ENCODE results near the gene COX5A.
"Not testable (repeated sequence)": the region's sequence is repeated elsewhere in the genome, so short reads cannot be mapped to it uniquely, and the experiment has no call there.

Gene COX5A

GRCh38 chr15:74956648-74957475 lies 19.0 kb upstream of the COX5A start, which contains the start of gene RPP25:
Gene RPP25 (minus strand): TSS chr15:74956772. CDS start chr15:74956583, 189 bp downstream.
- in situ Hi-C loops (cut with HindIII; ENCODE audit: low sequenced_read_pairs), result loop anchor here (25.0 kb wide), 1 partner anchor 320 kb away; no protein-coding TSS in a partner anchor

GRCh38 chr15:74955796-74956647 lies 18.1 kb upstream of the COX5A start:
- in situ Hi-C loops (cut with HindIII; ENCODE audit: low sequenced_read_pairs), result loop anchor here (25.0 kb wide), 1 partner anchor 319 kb away; no protein-coding TSS in a partner anchor

GRCh38 chr15:74955017-74955416 lies 17.1 kb upstream of the COX5A start:
- in situ Hi-C loops (cut with HindIII; ENCODE audit: low sequenced_read_pairs), result loop anchor here (25.0 kb wide), 1 partner anchor 318 kb away; no protein-coding TSS in a partner anchor

- in situ Hi-C loops (cut with HindIII; ENCODE audit: low sequenced_read_pairs), result loop anchor here (5.0 to 25.0 kb wide), 3 partner anchors 47 to 317 kb away; partner anchors contain the start of gene FAM219B
Observed at GRCh38 chr15:74954515-74954914, 16.6 kb upstream of the COX5A start.

GRCh38 chr15:74951006-74951405 lies 13.1 kb upstream of the COX5A start:
- in situ Hi-C loops (cut with HindIII; ENCODE audit: low sequenced_read_pairs), result loop anchor here (5.0 to 25.0 kb wide), 3 partner anchors 44 to 314 kb away; partner anchors contain the start of gene FAM219B

- in situ Hi-C loops (cut with HindIII; ENCODE audit: low sequenced_read_pairs), result loop anchor here (5.0 to 25.0 kb wide), 3 partner anchors 43 to 313 kb away; partner anchors contain the start of gene FAM219B
Observed at GRCh38 chr15:74950078-74950908, 12.4 kb upstream of the COX5A start.

- in situ Hi-C loops (cut with HindIII; ENCODE audit: low sequenced_read_pairs), result no loop called here
Observed at GRCh38 chr15:74937272-74937589, 642 bp downstream of the COX5A start.

GRCh38 chr15:74935193-74935592 lies 2.7 kb downstream of the COX5A start:
- in situ Hi-C loops (cut with HindIII; ENCODE audit: low sequenced_read_pairs), result not testable (repeated sequence)

GRCh38 chr15:74933573-74933972 lies 4.3 kb downstream of the COX5A start:
- in situ Hi-C loops (cut with HindIII; ENCODE audit: low sequenced_read_pairs), result no loop called here

GRCh38 chr15:74928771-74929198 lies 9.1 kb downstream of the COX5A start:
- in situ Hi-C loops (cut with HindIII; ENCODE audit: low sequenced_read_pairs), result no loop called here

- in situ Hi-C loops (cut with HindIII; ENCODE audit: low sequenced_read_pairs), result no loop called here
Observed at GRCh38 chr15:74924525-74924924, 13.3 kb downstream of the COX5A start.

GRCh38 chr15:74920456-74920855 lies 17.4 kb downstream of the COX5A start:
- in situ Hi-C loops (cut with HindIII; ENCODE audit: low sequenced_read_pairs), result no loop called here

GRCh38 chr15:74917676-74918075 lies 20.2 kb downstream of the COX5A start:
- in situ Hi-C loops (cut with HindIII; ENCODE audit: low sequenced_read_pairs), result no loop called here

- in situ Hi-C loops (cut with HindIII; ENCODE audit: low sequenced_read_pairs), result not testable (repeated sequence)
Observed at GRCh38 chr15:74913799-74914198, 24.1 kb downstream of the COX5A start.

GRCh38 chr15:74913041-74913440 lies 24.8 kb downstream of the COX5A start:
- in situ Hi-C loops (cut with HindIII; ENCODE audit: low sequenced_read_pairs), result no loop called here

GRCh38 chr15:74908635-74909034 lies 29.2 kb downstream of the COX5A start:
- in situ Hi-C loops (cut with HindIII; ENCODE audit: low sequenced_read_pairs), result loop anchor here (5.0 kb wide), 3 partner anchors 44 to 91 kb away; no protein-coding TSS in a partner anchor

- in situ Hi-C loops (cut with HindIII; ENCODE audit: low sequenced_read_pairs), result loop anchor here (5.0 kb wide), 3 partner anchors 45 to 90 kb away; no protein-coding TSS in a partner anchor
Observed at GRCh38 chr15:74907163-74907870, 30.6 kb downstream of the COX5A start.

- in situ Hi-C loops (cut with HindIII; ENCODE audit: low sequenced_read_pairs), result loop anchor here (5.0 kb wide), 3 partner anchors 46 to 89 kb away; no protein-coding TSS in a partner anchor
Observed at GRCh38 chr15:74906450-74907162, 31.3 kb downstream of the COX5A start, which contains the start of gene FAM219B. Gene FAM219B (minus strand): TSS chr15:74906851. CDS start chr15:74906800, 51 bp downstream.

- in situ Hi-C loops (cut with HindIII; ENCODE audit: low sequenced_read_pairs), result loop anchor here (5.0 kb wide), 3 partner anchors 46 to 89 kb away; no protein-coding TSS in a partner anchor
Observed at GRCh38 chr15:74906067-74906449, 31.8 kb downstream of the COX5A start.
